ENCODE measurements around the gene CPXM2. TPM values are rescaled to one million over a fixed set of nuclear protein-coding genes. Genes with fewer than 3 reads are reported as not detected.

CPXM2 gene
- total RNA-seq, 1 experiment from 2014 or later = not detected

- DNase-seq (ENCODE audit: low spot score) = no peak
- in situ Hi-C loops (cut with HindIII; ENCODE audit: low sequenced_read_pairs) = no loop called here
Measured at GRCh38 chr10:123882681-123883445, 8.7 kb downstream of the CPXM2 start.

GRCh38 chr10:123882177-123882576 is 9.4 kb downstream of the CPXM2 start:
- DNase-seq (ENCODE audit: low spot score) = no peak
- in situ Hi-C loops (cut with HindIII; ENCODE audit: low sequenced_read_pairs) = no loop called here

- no peak for DNase-seq (ENCODE audit: low spot score)
- in situ Hi-C loops (cut with HindIII; ENCODE audit: low sequenced_read_pairs) = no loop called here
Measured at GRCh38 chr10:123879606-123880257, 11.9 kb downstream of the CPXM2 start.

GRCh38 chr10:123878666-123879303 is 12.8 kb downstream of the CPXM2 start:
- in situ Hi-C loops (cut with HindIII; ENCODE audit: low sequenced_read_pairs) = no loop called here
- no peak for DNase-seq (ENCODE audit: low spot score)

GRCh38 chr10:123870260-123870659 is 21.3 kb downstream of the CPXM2 start:
- in situ Hi-C loops (cut with HindIII; ENCODE audit: low sequenced_read_pairs) = no loop called here
- DNase-seq (ENCODE audit: low spot score) = no peak

- in situ Hi-C loops (cut with HindIII; ENCODE audit: low sequenced_read_pairs) = no loop called here
- DNase-seq (ENCODE audit: low spot score) = no peak
Measured at GRCh38 chr10:123869020-123869414, 22.6 kb downstream of the CPXM2 start.

GRCh38 chr10:123868038-123869019 is 23.3 kb downstream of the CPXM2 start:
- in situ Hi-C loops (cut with HindIII; ENCODE audit: low sequenced_read_pairs) = no loop called here
- no peak for DNase-seq (ENCODE audit: low spot score)

- in situ Hi-C loops (cut with HindIII; ENCODE audit: low sequenced_read_pairs) = no loop called here
- DNase-seq (ENCODE audit: low spot score) = no peak
Measured at GRCh38 chr10:123865880-123866279, 25.7 kb downstream of the CPXM2 start.

GRCh38 chr10:123865350-123865749 is 26.3 kb downstream of the CPXM2 start:
- no peak for DNase-seq (ENCODE audit: low spot score)
- in situ Hi-C loops (cut with HindIII; ENCODE audit: low sequenced_read_pairs) = no loop called here

- no peak for DNase-seq (ENCODE audit: low spot score)
- in situ Hi-C loops (cut with HindIII; ENCODE audit: low sequenced_read_pairs) = no loop called here
Measured at GRCh38 chr10:123864923-123865322, 26.7 kb downstream of the CPXM2 start.

GRCh38 chr10:123863721-123864482 is 27.7 kb downstream of the CPXM2 start:
- in situ Hi-C loops (cut with HindIII; ENCODE audit: low sequenced_read_pairs) = no loop called here
- no peak for DNase-seq (ENCODE audit: low spot score)

- DNase-seq (ENCODE audit: low spot score) = no peak
- in situ Hi-C loops (cut with HindIII; ENCODE audit: low sequenced_read_pairs) = no loop called here
Measured at GRCh38 chr10:123863183-123863575, 28.4 kb downstream of the CPXM2 start.

- DNase-seq (ENCODE audit: low spot score) = no peak
- in situ Hi-C loops (cut with HindIII; ENCODE audit: low sequenced_read_pairs) = no loop called here
Measured at GRCh38 chr10:123862421-123863182, 29.0 kb downstream of the CPXM2 start.

GRCh38 chr10:123860856-123861255 is 30.8 kb downstream of the CPXM2 start:
- no peak for DNase-seq (ENCODE audit: low spot score)
- in situ Hi-C loops (cut with HindIII; ENCODE audit: low sequenced_read_pairs) = no loop called here

- in situ Hi-C loops (cut with HindIII; ENCODE audit: low sequenced_read_pairs) = no loop called here
- no peak for DNase-seq (ENCODE audit: low spot score)
Measured at GRCh38 chr10:123860209-123860608, 31.4 kb downstream of the CPXM2 start.

- DNase-seq (ENCODE audit: low spot score) = no peak
- in situ Hi-C loops (cut with HindIII; ENCODE audit: low sequenced_read_pairs) = no loop called here
Measured at GRCh38 chr10:123859653-123860050, 32.0 kb downstream of the CPXM2 start.

GRCh38 chr10:123858907-123859652 is 32.5 kb downstream of the CPXM2 start:
- no peak for DNase-seq (ENCODE audit: low spot score)
- in situ Hi-C loops (cut with HindIII; ENCODE audit: low sequenced_read_pairs) = no loop called here
